MG63 (cell line): ENCODE data around the gene FLNB. TPM values are rescaled to one million over a fixed set of nuclear protein-coding genes. Genes with fewer than 3 reads are reported as not detected.
"Not testable (repeated sequence)": the region's sequence is repeated elsewhere in the genome, so short reads cannot be mapped to it uniquely, and the experiment has no call there.

Experiments used
- DNase-seq: peaks from one replicate; pipeline ENCODE4 v3.0.0-alpha.2; 2020
- H3K27me3 ChIP-seq: fragments of 250-450 bp; sonication (Bioruptor Pico); 2 replicates; pipeline ENCODE4 v1.5.1; 2020; ENCODE audit warnings: mild to moderate bottlenecking, moderate library complexity
- H3K36me3 ChIP-seq: fragments of 250-450 bp; sonication (Bioruptor Pico); 2 replicates; pipeline ENCODE4 v1.5.1; 2020; ENCODE audit warnings: mild to moderate bottlenecking, moderate library complexity
- H3K4me3 ChIP-seq: fragments of 250-450 bp; sonication (Bioruptor Pico); 2 replicates; pipeline ENCODE4 v1.5.1; 2020; ENCODE audit warnings: mild to moderate bottlenecking, moderate library complexity
- H3K9me3 ChIP-seq: fragments of 250-450 bp; sonication (Bioruptor Pico); 2 replicates; pipeline ENCODE4 v1.5.1; 2020; ENCODE audit warnings: mild to moderate bottlenecking, moderate library complexity
- total RNA-seq: library from RNA; depleted of rRNA; stranded (reverse); fragments of >200 nt; shearing (Covaris generic); gene quantifications from 2 replicates; pipeline ENCODE4 v1.2.3, GENCODE V29; 2014; ENCODE audit warnings: low replicate concordance

Gene FLNB
- total RNA-seq, 1 experiment from 2014 or later = 128 TPM

GRCh38 chr3:58191361-58191991 is 183.3 kb downstream of the FLNB start:
- Histone ChIP-seq H3K27me3 (no peaks in the 10 kb centered on the region), H3K36me3 (no peaks in the 10 kb centered on the region), H3K9me3 (no peaks in the 10 kb centered on the region), H3K4me3 (no peak overlapping the region)
- no peak for DNase-seq

DNA sequence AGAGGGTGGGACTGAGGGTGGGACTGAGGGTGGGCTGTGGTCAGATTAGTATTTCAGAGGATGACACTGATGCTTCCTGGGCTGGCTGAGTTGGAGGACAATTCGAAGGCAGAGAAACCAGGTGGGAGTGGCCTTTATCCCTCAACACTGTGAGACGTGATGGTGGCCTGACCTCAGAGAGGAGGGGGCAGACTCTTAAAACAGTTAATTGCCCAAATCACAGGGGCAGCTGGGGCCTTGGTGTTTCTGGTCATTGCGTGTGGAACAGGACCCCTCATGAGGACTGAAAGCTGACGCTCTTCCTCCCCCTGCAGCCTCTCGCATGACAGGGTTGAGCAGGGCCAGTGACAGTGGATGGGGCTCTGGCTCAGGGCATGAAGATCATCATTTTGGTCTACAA is 183.8 kb downstream of the FLNB start:
- Histone ChIP-seq H3K9me3 (no peaks in the 10 kb centered on the region), H3K36me3 (no peaks in the 10 kb centered on the region)
- DNase-seq = no peak

GRCh38 chr3:58193682-58194407 is 185.6 kb downstream of the FLNB start:
- no peaks in the 10 kb centered on the region for H3K36me3 ChIP-seq
- DNase-seq = no peak
- H3K9me3 ChIP-seq = no peaks in the 10 kb centered on the region
- no peaks in the 10 kb centered on the region for H3K27me3 ChIP-seq
- H3K4me3 ChIP-seq = no peak overlapping the region

More for the DNA sequence above, 183.8 kb downstream of the FLNB start:
- no peak overlapping the region for H3K4me3 ChIP-seq
- H3K27me3 ChIP-seq = no peaks in the 10 kb centered on the region

GRCh38 chr3:58197588-58197987 is 189.4 kb downstream of the FLNB start:
- Histone ChIP-seq H3K36me3 (no peaks in the 10 kb centered on the region), H3K27me3 (no peaks in the 10 kb centered on the region), H3K9me3 (no peaks in the 10 kb centered on the region), H3K4me3 (no peak overlapping the region)
- no peak for DNase-seq

DNA sequence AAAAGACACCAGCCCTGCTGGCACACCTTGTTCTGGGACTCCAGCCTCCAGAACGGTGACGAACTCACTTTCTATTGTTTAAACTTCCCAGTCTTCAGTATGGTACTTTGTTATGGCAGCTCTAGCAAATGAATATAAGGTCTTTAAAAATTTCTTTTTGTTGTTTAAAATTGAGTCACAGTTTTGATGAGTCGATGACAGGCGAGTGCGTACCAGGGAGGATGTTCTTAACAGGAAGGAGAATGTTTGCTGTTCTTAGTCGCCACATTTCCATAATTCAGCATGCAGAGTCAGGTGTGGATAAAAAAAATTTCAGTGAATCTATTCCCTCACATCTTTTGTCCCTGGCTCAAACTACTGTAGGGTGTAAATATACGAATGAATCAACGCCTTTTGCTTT is 190.1 kb downstream of the FLNB start:
- H3K9me3 ChIP-seq = no peaks in the 10 kb centered on the region
- DNase-seq = no peak
- no peaks in the 10 kb centered on the region for H3K27me3 ChIP-seq
- no peak overlapping the region for H3K4me3 ChIP-seq
- H3K36me3 ChIP-seq = no peaks in the 10 kb centered on the region

DNA sequence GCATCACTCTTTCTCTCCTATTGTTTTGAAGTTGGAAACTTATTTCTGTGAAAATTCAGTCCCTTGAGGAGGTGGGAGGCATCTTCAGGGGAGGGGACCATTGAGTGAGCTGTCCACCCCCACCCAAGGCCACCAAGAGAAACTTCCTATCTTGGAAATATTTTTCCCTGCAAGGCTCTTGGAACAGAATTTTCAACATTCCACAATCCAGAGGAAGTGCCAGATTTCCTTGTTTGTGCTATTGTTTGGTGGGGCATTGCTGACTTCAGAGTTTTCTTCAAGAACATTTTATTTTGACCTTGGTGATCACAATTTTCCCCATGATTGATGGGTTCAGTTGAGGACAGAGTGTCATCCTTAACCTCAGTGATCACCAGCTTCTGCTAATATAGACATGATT is 190.6 kb downstream of the FLNB start:
- no peak for DNase-seq
- Histone ChIP-seq H3K36me3 (no peaks in the 10 kb centered on the region), H3K4me3 (no peak overlapping the region), H3K27me3 (no peaks in the 10 kb centered on the region), H3K9me3 (no peaks in the 10 kb centered on the region)

DNA sequence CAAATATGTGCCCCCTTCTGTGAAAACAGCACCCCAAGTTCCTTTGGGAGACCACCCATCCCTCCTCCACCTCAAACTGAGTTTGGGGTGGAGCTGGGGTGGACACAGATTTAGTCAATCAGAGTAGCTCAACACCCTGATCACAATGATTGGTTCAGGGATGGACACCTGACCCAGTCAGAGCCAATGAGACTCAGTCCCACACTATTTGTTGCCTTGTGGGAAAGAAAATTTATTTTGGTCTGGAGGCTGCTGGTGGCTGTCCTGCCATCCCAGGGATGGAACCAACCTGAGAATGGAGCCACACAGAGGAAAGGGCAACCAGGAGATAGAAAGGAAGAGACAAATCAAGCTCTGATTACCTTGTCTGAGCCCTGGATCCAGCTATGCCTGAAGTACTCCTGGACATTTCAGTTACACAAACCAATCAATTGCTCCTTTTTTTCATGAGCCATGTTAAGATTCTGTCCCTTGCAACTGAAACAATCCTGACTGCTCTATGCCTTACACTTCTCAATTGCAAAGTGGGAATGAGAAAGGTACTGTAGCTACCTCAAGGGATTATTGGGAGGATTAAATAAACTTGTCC is 192.0 kb downstream of the FLNB start:
- no peak for DNase-seq
- H3K9me3 ChIP-seq = no peaks in the 10 kb centered on the region
- H3K36me3 ChIP-seq = no peaks in the 10 kb centered on the region
- H3K27me3 ChIP-seq = no peaks in the 10 kb centered on the region
- no peak overlapping the region for H3K4me3 ChIP-seq

GRCh38 chr3:58200846-58201355 is 192.7 kb downstream of the FLNB start:
- Histone ChIP-seq H3K27me3 (no peaks in the 10 kb centered on the region), H3K36me3 (no peaks in the 10 kb centered on the region), H3K4me3 (no peak overlapping the region), H3K9me3 (no peaks in the 10 kb centered on the region)
- DNase-seq = no peak

DNA sequence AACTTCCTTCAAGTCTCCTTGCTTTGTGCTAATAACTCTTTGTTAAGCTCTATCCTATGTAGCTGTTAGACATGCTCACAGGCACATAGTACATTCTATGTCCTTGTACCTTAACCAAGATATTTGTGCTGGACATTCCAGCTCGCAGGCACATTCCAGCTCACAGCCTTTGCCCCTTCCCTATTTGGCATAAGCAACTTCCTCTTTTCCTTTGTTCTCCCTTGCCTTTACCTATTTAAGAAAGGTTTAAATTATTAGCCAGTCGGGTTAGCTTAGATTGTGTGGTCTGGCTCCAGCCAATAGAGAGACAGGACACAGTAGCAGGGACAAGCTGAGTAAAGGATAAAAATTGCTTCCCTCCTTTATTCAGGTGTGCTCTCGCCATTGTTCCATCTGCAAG is 193.2 kb downstream of the FLNB start:
- not testable (repeated sequence) for DNase-seq, H3K4me3 ChIP-seq, H3K27me3 ChIP-seq, H3K9me3 ChIP-seq, H3K36me3 ChIP-seq

- Histone ChIP-seq H3K4me3 (no peak overlapping the region), H3K36me3 (no peaks in the 10 kb centered on the region), H3K27me3 (no peaks in the 10 kb centered on the region), H3K9me3 (no peaks in the 10 kb centered on the region)
- no peak for DNase-seq
Observed at GRCh38 chr3:58202917-58203360, 194.7 kb downstream of the FLNB start.

- Histone ChIP-seq H3K27me3 (no peaks in the 10 kb centered on the region), H3K36me3 (no peaks in the 10 kb centered on the region), H3K9me3 (no peaks in the 10 kb centered on the region), H3K4me3 (no peak overlapping the region)
- DNase-seq = no peak
Observed at GRCh38 chr3:58203541-58203940, 195.3 kb downstream of the FLNB start.

DNA sequence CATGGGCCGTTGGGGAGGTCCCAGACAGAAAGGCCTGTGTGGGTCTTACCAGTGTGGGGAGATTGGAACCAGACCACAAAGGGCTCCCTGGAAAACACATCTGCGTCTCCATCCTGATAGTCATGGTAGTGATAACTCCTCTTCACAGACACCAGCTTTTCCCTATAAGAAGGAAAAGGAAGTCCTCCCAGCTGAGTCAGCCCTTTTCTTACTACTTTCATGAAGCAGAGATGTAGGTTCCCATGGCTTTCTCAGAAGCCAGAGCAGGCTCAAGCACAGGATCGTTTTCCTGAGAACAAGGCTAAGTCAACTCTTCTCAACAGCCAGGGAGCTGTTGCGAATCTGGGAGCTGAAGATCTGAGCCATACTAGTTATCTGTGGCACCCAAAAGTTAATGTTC is 196.5 kb downstream of the FLNB start:
- no peaks in the 10 kb centered on the region for H3K27me3 ChIP-seq
- no peaks in the 10 kb centered on the region for H3K36me3 ChIP-seq
- H3K9me3 ChIP-seq = no peaks in the 10 kb centered on the region
- H3K4me3 ChIP-seq = no peak overlapping the region
- DNase-seq = no peak

DNA sequence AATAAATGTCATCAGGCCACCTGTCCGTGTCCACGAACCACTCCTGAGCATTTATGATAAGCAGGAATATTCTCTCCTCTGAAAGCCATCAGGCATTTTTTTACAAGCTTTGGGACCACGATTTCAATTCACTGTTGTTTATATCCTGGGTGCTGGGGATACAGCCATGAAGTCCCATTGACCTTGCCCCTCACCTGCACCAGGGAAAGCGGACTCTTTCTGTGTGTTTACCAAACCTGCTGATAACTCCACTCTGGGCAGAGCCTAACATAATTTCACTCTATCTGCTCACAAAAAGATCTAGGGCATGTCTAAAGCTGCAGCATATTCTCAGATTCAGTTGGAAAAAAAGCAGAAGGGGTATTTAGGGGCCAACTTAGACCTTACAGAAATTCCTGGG is 197.8 kb downstream of the FLNB start:
- Histone ChIP-seq H3K4me3 (no peak overlapping the region), H3K27me3 (no peaks in the 10 kb centered on the region), H3K36me3 (no peaks in the 10 kb centered on the region), H3K9me3 (no peaks in the 10 kb centered on the region)
- no peak for DNase-seq

DNA sequence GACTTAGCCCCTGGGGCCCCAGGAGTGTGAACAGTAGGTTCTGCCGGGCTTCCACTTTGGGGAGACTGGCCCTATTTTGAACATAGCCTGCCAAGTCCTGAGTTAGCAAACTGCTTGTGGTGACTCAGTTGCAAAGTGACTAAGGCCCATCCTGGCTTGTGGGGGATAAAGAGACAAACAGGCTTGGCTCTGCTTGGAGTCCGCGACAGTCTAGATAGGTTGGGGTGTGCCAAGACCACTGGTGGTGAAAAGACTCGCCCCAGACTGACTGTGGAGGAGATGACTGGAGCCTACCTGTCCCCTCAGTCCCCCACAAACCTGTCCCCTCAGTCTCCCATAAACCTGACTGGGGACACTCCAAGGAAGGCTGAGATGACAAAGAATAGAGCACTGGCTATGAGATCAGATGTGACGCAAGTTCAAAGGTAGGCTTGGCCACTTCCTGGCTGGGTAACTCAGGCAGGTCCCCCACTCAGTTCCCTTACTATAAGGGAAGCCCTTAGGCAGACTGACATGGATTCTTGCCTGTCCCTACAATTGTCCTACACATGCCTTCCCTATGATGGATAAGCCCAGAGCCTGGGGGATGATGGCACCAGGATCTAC is 198.3 kb downstream of the FLNB start:
- no peaks in the 10 kb centered on the region for H3K27me3 ChIP-seq
- H3K36me3 ChIP-seq = no peaks in the 10 kb centered on the region
- no peaks in the 10 kb centered on the region for H3K9me3 ChIP-seq
- DNase-seq = peak; percentile 45
- no peak overlapping the region for H3K4me3 ChIP-seq

GRCh38 chr3:58207954-58208353 is 199.7 kb downstream of the FLNB start:
- no peaks in the 10 kb centered on the region for H3K27me3 ChIP-seq
- DNase-seq = no peak
- H3K4me3 ChIP-seq = no peak overlapping the region
- no peaks in the 10 kb centered on the region for H3K9me3 ChIP-seq
- no peaks in the 10 kb centered on the region for H3K36me3 ChIP-seq

- no peak overlapping the region for H3K4me3 ChIP-seq
- no peaks in the 10 kb centered on the region for H3K27me3 ChIP-seq
- no peaks in the 10 kb centered on the region for H3K36me3 ChIP-seq
- H3K9me3 ChIP-seq = no peaks in the 10 kb centered on the region
- DNase-seq = no peak
Observed at GRCh38 chr3:58209933-58210332, 201.7 kb downstream of the FLNB start.

GRCh38 chr3:58210761-58211460 is 202.7 kb downstream of the FLNB start, which contains the start of gene DNASE1L3:
Gene DNASE1L3, minus strand, starts transcription at chr3:58210972. Its CDS starts 66 bp downstream, at chr3:58210906.
- Histone ChIP-seq H3K9me3 (no peaks in the 10 kb centered on the region), H3K27me3 (no peaks in the 10 kb centered on the region), H3K4me3 (no peak within 1 kb of the TSS), H3K36me3 (no peaks in the 10 kb centered on the region)
- no peak for DNase-seq
